AML-193 (cell line): ENCODE results near the gene MYCN.
"Not testable (repeated sequence)": the region's sequence is repeated elsewhere in the genome, so short reads cannot be mapped to it uniquely, and the experiment has no call there.

Experiments
- DNase-seq, 2 experiments: peaks; one replicate each; lab custom pipeline; 2025; lab: John Stamatoyannopoulos, UW

The MYCN gene

DNA sequence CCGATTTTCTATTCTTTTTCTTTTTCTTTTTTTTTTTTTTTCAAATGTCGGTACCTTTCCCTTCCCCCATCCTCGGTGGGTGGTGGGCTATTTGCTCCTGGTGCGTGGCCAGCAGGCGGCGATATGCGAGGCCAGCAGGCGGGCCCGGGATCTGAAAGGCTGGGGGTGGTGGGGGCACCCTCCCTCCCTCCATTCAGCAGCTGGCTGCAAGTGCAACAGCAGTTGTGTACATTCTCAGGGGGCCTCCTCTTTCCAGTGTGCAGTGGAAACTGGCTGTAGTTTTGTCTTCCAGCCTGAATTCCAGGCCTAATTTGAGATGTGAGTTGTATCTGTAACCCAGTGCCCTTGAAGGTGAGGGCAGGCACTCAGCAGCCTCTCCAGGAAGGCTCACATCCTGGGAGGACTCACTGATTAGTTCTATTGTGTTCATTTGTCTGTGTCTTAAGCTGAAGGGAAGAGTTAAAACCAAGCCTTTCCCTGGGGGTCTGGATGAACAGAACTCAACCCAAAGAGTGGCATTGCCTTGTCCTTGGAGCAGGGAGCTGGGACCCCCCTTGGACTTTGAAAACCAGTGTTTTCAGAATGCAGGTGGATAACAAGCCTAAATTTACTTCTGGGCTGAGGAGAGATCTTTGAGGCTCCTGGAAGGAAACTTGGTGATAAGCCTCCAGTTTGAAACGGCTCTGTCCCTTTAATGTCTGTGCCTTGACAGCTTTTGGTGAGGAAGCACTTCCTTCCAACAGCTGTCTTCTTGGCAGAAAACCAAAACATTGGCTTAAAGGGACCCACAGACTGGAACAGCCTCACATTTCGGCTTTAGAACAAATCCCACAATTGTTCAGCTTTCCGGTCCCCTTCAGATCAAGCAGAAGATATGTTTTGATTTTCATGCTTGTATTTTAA, 3.3 kb downstream of the MYCN start:
- DNase-seq: no peak

DNA sequence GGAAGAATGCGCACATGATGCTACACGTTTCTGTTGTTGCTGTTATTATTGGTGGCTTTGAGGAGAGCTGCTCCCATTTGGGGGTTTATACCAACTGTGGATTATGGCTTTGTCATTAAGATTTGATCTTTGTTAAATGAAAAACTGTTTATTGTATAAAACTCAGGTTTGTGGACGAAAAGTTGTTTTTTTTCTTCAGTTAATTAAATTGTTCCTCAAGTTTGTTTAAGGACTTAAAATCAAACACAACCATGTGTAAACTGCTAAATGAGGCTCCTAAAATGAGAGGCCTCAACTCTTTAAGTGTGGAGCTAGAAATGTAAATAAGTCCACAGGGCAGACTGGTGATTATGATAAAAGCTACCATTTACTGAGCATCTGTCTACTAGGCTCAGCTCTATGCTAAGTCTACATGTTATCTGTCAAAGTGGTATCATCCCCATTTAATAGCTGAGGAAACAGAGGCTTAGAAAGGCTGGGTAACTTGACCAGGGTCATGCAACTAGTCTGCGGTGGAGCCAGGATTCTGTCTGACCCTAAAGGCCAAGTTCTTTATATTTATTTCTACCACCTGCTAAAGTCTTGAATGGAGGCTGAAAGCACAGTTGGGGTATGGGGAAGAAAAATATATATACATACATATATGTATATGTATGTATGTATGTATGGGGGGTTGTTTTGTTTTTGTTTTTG, 4.1 kb downstream of the MYCN start:
- no peak for DNase-seq

DNA sequence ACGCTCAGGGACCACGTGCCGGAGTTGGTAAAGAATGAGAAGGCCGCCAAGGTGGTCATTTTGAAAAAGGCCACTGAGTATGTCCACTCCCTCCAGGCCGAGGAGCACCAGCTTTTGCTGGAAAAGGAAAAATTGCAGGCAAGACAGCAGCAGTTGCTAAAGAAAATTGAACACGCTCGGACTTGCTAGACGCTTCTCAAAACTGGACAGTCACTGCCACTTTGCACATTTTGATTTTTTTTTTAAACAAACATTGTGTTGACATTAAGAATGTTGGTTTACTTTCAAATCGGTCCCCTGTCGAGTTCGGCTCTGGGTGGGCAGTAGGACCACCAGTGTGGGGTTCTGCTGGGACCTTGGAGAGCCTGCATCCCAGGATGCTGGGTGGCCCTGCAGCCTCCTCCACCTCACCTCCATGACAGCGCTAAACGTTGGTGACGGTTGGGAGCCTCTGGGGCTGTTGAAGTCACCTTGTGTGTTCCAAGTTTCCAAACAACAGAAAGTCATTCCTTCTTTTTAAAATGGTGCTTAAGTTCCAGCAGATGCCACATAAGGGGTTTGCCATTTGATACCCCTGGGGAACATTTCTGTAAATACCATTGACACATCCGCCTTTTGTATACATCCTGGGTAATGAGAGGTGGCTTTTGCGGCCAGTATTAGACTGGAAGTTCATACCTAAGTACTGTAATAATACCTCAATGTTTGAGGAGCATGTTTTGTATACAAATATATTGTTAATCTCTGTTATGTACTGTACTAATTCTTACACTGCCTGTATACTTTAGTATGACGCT, 5.8 kb downstream of the MYCN start:
- no peak for DNase-seq

DNA sequence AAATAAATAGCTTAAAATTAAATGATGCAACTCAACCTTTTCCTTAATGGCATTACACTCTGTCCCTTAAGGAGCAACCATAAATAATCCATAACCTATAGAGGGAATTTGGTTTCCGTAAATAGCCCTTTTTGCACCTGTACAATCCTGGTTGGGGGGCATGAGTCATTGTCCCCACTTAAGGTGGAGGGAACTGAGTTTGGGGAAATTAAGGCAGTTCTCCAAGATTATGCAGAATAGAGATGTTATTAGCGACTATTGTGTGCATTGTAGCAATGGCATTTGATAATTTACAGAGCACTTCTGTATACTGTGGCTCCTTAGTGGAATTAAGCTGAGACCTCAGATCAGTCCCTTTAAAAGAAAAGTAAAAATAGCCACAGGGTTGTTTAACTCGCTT, 6.6 kb downstream of the MYCN start:
- no peak for DNase-seq

DNA sequence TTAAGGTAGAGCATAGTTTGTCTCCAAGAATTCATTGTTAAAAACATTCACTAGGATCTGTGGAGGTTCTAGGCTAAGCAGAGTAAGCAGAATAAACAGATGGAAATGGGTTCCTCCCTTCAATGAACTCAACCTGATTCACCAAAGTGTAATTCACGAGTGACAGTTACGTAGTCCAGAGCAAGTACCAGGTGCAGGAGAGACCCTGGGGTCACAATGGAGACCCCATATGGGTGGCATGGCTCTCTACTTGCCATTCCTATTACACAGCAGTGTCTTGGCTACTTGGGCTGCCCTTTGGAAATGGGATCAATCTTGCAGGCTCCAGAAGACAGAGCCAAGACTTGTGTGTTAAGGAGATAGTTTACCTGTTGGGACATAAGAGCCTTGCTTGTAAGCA, 7.1 kb downstream of the MYCN start:
- no peak for DNase-seq

DNA sequence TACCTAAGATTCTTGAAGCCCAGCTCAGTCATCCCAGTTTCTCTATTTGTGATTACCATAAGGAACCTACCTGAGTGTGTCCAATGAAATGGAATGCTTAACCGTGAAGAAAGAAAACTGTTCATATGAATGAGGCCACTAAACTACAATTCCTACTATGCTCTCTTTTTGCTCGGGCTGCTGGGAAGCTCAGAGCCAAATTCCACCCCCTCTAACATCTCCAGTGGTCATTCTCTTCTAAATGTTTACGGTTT, 8.3 kb downstream of the MYCN start:
- no peak for DNase-seq

DNA sequence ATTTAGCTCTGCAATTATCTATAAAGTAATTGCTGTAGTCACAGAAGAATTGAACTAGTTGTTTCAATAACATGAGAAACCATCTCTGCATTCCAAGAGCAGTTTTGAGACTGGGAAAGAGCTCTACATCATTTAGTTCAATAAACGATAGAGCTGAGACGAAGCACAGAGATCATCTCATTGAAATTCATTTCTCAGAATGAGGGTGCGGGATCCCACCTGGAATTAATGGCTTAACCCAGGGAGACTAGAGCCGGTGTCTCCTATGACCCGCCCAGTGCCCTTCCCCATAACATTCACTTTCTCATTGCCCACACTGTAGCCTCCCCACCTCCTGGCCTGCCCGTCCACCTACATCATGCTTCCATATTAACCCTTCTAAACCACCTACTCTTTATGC, 8.8 kb downstream of the MYCN start:
- DNase-seq: no peak

DNA sequence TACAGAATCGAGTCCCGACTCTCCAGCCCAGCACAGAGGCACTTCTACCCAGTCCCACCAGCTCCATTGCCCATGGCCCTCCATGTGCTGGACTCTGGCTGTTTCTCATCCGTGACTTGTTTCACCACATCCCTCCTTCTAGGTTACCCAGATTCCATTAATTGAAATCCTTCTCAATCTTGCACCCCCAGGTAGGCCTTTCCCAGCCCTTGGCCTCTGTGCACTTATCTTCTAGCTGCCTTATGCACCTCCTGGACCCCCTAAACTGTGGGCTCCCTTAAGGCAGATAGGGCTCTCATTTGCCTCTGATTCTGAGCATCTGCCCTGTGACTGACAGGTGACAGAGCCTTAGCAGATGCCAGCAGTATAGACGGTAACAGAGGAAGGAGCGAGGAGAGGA, 9.2 kb downstream of the MYCN start:
- DNase-seq: no peak

DNA sequence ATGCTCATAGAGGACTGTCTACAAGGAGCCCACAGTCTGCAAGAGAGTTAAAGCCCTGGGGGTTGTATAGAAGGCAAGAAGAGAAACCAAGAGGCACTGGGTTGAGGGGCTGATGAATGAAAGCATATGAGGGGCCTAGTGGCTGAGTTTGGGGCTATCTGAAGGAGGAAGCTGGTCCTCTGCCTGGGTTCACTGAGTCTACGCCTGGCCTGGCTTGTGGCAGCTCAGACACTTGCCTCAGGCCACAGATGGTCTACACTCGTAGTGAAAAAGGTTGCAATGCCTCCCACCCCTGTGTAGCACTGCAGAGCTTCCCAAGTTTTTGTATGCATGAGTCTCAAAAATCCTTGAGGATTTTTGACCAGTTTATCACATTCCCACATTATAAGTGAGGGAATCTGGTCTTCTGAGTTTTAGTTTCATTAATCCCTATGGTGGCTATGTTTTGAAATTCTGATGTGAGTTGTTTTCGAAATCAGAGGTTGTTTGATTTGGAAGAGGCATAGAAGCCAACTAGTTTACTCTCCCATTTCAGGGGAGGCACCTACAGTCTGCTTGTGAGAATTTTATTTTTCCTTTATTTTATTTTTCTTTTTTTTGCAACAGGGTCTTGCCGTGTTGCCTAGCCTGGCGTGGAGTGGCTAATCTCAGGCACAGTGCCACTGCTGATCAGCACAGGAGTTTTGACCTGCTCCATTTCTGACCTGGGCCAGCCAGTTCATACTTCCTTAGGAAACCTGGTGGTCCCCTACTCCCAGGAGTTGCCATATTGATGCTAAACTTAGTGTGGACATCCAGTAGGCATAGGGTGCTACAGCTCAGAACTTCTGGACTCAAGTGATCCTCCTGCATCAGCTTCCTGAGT, 10.0 kb downstream of the MYCN start:
- no peak for DNase-seq

DNA sequence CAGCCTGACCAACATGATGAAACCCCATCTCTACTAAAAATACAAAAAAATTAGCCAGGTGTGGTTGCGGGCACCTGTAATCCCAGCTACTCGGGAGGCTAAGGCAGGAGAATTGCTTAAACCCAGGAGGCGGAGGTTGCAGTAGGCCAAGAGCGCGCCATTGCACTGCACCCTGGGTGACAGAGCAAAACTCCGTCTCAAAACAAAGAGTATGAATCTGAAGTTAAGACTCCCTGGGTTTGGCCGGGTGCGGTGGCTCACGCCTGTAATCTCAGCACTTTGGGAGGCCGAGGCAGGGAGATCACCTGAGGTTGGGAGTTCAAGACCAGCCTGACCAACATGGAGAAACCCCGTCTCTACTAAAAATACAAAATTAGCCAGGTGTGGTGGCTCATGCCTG, 11.6 kb downstream of the MYCN start:
- DNase-seq: not testable (repeated sequence)

DNA sequence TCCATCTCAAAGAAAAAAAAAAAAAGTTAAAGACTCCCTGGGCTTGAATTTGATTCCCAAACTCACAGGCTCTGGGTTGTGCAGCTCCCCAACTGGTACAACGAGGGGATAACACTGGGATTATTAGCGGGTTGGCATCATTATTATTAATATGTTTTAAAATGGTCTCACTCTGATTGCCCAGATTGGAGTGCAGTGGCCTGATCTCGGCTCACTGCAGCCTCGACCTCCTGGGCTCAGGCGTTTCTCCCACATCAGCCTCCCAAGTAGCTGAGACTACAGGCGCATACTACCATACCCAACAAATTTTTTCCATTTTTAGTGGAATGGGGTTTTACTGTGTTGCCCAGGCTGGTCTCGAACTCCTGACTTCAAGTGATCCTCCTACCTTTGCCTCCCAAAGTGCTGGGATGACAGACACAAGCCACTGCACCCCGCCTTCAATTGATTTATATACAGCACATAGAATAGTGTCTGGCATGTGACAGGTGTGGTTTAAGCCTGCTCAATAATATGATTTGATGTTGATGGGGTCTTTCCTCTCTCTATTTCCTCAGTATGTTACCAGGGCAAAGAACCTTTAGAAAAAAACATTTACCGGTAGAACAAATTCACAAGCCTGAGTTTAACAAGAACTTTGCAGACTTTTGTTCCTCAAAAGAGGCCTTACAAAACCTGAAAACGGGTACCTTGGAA, 12.2 kb downstream of the MYCN start:
- no peak for DNase-seq

DNA sequence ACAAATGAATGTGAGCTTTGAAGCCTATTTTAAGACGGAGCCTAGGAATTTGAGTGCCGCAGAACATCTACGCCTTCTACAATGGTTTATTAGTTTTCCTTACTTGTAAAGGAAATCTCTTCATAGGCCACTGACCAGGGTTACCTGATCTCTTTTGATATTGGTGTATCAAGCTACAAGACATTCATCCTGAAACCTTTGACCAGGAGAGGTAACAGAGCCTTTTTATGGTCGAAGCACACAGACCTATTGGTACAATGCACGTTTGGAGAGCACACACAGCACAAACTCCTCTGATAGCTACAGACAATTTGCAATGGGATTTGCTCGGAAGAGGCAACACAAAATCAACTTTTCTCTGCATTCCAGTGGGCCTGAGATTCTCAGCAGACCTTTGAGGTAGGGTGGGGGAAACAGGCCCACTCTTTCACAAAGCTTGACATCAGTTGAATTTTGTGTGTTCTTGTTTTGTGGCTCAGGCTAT, 12.8 kb downstream of the MYCN start:
- no peak for DNase-seq

DNA sequence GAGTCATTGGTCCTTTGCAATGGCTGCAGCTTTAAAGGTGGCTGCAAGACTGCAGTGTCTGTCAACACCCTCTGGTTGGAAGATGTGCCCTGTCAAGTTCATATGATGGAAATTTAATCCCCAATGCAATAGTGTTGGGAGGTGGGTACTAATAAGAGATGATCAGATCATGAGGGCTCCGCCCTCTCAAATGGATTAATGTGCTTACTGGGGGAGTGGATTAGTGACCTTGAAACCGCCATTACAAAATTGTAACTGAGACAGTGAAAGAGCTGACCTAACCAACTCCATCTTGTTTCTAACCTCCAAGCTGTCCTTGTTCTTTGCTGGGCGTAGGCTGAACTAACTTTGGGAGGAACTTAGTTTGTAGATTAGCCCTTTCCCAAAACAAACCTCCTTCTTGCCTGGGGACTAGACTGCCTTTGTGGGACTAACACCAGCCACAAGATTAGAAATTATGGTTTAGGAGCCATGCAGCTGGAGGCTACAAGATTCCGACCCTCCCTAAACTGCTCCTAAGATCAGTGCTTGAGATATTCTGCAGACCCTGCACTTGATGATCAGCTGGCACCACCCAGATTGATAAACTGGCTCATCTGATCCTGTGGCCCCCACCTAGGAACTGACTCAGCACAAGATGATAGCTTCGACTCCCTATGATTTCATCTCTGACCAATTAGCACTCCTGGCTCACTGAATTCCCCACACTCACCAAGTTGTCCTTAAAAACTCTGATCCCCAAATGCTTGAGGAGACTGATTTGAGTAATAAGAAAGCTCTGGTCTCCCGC, 13.7 kb downstream of the MYCN start:
- DNase-seq: no peak

DNA sequence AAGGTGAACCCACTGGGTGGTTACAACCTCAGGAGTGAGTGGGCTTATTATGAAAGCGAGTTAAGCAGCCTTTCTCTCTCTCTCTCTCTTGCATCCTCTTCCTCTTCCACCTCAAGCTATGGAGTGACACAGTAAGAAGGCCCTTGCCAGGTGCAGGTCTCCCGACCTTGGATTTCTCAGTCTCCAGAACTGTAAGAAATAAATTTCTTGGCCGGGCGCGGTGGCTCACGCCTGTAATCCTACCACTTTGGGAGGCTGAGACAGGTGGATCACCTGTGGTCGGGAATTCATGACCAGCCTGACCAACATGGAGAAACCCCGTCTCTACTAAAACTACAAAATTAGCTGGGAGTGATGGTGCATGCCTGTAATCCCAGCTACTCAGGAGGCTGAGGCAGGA, 14.4 kb downstream of the MYCN start:
- DNase-seq: no peak

DNA sequence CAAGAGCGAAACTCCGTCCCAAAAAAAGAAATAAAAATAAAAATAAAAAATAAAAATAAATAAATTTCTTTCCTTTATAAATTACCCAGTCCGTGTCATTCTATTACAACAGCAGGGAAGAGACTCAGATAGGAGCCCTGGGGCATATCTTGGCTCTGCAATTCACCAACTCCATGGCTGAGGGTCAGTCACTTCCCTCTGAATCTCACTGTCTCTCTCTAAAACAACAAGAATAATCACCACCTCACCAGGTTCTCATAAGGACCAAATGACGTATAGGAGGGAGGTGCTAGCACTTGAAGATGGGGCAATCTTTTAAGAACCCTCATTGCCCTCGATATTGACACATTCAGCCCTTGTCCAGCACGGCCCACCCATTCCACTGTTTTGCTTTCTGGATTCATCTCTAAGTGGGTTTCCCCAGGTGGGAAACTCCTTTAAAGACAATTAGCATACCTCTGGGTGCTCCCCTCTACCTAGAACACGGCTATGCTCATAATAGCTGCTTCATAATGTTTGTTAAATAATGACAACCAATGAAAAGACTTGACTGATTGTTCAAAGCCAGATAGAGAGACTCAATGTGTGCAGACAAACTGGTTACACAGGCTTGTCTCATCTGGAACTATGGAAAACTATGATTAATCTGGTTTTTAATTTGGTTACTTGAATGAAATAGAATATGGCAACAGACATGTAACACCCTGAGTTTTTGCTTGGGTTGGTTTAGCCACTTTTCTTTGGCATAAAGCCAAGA, 15.1 kb downstream of the MYCN start:
- DNase-seq: no peak

DNA sequence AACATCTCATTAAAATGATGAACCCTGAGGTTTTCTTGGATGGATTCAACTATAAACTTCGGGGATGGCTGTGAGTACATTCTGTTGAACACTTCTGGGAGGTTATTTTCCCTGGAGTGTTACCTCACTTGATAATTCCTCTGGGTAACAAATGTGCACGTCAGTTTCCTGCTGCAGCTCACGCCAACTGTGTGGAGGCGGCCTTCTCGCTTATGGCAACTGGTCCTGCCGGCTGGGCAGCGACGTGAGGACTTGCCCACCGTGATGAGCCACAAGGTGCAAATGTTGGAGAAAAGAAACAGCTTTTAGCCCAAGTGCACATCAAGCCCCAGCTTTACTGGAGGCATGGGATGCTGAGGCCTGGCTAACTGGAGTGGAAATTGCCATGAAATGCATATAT, 15.9 kb downstream of the MYCN start:
- DNase-seq: no peak

DNA sequence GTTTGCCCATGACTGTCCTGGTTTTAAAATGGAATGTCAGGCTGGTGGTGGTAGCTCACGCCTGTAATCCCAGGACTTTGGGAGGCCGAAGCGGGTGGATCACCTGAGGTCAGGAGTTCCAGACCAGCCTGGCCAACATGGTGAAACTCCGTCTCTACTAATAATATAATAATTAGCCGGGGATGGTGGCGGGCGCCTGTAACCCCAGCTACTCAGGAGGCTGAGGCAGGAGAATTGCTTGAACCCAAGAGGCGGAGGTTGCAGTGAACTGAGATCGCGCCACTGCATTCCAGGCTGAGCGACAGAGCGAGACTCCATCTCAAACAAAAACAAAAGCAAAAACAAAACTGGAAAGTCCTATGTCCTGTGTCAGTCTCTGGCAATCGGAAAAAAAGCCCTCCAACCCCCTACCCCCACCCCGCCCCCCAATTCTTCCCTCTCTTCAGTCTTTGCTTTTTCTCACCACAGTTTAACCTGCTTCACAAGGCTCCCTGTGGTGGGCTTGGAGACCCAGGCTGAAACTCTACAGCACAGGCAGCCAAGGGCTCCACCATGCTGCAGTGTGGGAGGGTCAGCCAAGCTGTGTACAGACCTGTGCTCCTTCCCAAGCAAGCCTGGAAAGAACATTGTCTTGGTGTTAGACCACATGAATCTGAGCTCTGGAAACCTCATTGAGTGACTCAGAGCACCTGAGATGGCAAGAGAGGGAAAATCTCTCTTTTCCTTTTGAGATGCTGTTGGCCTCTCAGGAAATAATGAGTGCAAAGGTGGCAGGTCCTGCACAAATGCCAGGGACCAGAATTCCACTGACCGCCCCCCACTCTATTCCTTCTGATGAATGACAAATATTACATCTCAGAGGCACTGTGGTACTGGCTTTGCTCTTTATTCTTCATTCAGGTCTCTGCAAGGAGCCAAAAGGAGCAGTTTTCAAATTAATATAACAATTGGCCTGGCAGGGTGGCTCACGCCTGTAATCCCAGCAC, 16.7 kb downstream of the MYCN start:
- DNase-seq: no peak
